ENCODE data around the gene SRXN1.

SRXN1 gene

DNA sequence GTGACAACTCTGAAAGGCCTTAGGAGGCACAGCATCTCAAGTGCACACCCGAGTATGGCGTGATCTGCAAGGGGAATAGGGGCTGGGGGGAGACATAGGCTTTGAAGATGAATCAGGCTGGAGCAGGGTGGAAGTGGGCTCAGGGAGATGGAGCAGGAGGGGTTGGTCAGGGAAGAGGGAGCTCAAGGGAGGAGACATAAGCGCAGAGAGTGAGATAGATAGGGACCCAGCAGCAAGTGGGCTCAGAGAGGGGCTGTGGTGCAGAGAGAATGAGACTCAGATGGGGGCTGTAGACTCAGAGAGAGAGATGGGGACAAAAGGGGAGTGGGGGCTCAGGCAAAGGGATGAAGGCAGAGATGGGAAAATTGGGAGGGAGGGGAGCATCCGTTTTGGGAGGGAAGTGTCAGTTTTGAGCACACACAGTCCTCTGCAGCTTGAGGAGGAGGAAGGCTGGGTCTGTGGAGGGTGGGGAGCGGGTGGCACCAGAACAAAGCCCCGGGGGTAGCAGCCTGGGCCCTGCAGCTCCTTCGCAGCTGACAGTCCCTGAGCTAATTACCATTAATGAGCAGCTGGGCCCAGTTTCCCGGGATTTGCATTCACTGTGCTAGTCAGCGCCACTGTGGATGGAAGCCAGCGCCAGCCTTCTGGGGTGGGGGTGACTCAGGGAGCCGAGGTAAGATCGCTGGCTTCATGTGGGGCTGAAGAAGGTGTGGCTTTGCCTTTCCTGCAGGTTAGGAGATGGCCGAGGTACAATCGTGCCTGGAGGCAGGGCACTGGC, 18.7 kb downstream of the SRXN1 start:
- no peak for DNase-seq

DNA sequence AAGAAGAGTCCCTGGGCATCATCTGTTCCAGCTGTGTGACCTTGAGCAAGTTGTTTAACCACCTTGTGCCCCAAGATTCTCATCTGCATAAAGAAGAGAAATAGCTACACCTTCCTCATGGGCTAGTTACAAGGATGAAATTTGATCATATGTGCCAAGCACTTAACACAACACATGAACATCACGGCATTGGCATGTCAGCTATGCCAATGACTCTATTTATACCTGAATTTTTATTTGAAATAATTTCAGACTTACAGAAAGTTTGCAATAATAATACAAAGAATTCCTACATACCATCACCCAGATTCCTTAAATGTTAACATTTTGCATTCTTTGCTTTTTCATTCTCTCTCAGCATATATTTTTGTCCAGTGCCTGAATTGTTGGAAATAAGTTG, 21.9 kb downstream of the SRXN1 start:
- no peak for DNase-seq

DNA sequence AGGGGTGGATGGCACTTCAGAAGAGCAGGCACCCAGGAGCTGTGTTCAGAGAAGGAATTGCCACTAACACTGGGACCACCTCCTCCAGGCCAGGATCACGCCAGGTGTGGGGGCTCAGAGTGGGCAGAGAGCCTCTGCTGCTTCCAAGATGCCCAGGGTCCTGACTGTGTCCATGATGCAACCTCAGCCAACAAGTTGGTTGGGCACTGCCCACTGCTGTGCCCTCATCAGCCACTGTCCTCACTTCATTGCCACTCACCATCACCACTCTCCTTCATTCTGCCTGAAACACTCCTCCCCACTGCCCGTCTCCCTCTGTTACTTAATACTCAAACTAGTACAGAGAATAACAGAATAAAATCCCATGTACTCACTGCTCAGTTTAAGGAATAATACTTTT, 26.4 kb downstream of the SRXN1 start:
- DNase-seq, result no peak

DNA sequence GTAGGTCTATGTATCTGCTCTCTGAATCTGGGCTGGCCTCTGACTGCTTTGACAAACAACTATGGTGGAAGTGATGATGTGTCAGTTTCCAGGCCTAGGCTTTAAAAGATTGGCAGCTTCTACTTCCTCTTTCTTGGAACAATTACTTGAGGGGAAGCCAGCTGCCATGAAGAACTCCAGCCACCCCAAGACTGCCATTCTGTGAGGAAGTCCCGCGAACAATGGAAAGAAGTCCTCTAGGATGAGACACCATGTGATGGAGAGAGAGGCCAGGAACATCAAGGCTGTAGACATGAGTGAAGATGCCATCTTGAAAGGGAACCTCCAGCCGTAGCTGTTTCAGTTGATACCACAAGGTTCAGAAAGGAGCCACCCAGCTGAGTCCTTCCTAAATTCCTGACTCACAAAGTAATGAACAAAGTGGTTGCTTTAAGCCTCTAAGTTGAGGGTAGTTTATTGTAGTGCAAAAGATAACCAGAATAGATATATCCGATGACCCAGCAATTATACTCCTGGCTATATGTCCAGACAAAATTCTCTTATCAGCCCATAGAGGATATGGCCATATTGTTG, 27.6 kb downstream of the SRXN1 start:
- DNase-seq, result no peak

DNA sequence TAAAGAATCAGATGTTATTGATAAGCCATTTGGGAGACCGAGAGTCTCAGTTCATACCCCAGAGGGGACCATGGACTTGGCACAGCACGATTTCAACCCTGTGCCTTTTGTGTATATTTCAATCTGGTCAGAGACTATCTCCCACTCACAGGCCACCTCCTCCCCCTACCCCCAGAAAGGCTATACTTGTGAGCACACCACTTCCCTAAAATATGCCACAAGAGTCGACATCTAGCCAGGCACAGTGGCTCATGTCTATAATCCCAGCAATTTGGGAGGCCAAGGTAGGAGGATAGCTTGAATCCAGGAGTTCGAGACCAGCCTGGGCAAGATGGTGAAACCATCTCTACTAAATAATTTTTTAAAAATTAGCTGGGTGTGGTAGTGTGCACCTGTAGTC, 29.3 kb downstream of the SRXN1 start:
- DNase-seq, result no peak

DNA sequence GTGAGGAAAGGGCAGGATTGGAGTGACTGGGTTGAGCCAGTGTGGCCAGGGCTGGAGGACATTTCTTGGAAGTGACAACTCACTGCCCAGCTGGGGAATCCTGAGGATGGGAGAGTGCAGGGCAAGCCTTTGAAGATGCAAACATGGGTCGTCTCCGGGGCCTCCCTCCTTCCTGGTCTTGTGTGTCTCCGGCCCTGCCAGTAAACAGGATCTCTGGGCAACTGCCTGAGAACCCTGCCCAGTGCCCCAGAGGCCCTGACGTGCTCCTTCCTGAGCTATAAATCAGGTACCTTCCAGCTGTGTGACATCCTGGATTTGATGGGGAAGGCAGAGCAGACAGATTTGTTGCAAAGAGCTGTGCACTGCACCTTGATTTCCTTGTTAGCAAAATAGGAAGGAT, 30.0 kb downstream of the SRXN1 start:
- DNase-seq, result no peak

DNA sequence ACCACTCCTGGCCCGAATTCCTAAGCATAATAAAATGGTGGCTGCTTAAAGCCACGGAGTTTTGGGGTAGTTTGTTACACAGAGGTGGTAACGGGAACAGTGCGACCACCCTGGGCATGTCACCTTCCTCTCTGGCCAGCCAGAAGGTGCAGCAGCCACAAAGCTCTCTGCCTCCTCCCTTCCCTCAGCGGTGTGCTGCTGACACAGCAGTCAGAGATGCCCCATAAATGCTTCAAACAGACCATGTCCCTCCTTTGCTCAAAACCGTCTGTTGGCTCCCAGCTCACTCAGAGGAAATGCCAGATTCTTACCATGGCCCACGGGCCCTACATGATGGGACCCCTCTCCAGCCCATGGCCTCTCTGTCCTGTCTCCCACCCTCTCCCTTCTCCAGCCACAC, 30.8 kb downstream of the SRXN1 start:
- no peak for DNase-seq

DNA sequence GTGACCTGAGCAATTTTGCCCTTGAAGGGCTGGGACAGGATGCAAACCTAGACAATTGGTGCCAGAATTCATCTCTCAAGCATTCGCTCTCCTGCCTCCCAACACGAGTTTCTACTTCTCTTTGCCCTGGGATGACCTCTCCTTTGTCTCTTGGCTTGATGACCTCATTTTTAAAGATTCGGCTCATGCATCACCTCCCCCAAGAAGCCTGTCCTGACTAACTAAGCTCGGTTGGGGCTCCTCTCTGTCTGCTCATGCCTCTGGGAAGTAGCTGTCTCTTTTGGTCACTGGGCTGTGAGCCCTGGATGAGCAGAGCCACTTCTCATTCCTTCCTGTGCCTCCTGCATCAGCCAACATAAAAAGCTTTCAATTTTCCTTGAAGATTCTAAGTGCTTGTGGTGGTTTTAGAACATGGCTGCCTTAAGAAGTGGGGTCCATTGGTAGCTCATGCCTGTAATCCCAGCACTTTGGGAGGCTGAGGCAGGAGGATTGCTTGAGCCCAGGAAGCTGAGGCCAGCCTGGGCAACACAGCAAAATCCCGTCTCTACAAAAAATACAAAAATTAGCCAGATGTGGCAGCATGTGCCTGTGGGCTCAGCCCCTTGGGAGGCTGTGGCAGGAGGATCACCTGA, 31.8 kb downstream of the SRXN1 start:
- DNase-seq, result no peak

DNA sequence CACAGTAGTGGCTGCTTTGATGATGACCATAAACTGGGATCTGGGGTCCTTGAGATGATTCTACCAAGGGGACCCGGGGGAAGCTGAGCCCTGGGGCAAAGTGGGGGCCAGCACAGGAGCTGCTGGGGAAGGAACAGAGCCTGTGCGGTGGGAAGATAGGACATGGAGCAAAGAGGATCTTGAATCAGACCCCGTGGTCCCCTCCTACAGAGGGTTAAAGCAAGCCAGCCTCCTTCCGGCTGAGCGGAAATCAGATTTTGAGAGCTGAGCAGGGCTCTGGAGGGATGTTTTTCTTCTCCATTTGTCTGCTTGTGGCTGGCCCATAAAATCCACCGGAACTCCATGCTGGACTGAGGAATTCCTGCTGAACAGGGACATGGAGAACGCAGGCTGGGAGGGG, 32.8 kb downstream of the SRXN1 start:
- no peak for DNase-seq

DNA sequence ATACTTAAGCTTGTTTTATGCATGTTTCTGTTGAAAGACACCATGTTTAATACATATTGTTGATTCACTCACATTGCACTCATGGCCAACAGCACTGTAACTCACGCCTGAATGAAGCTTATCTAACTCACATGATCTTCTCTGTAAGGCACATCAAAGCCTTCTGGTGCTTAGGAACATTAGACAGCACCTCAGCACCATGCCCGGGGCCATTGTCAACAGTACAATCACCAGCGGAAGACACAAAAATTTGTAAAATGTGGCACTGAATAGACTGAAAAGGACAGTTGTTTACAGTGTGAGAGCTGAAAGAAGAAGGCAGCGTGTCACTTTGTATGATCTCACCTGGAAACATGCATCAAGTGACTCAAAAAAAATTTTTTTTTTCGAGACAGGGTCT, 34.0 kb downstream of the SRXN1 start:
- no peak for DNase-seq

DNA sequence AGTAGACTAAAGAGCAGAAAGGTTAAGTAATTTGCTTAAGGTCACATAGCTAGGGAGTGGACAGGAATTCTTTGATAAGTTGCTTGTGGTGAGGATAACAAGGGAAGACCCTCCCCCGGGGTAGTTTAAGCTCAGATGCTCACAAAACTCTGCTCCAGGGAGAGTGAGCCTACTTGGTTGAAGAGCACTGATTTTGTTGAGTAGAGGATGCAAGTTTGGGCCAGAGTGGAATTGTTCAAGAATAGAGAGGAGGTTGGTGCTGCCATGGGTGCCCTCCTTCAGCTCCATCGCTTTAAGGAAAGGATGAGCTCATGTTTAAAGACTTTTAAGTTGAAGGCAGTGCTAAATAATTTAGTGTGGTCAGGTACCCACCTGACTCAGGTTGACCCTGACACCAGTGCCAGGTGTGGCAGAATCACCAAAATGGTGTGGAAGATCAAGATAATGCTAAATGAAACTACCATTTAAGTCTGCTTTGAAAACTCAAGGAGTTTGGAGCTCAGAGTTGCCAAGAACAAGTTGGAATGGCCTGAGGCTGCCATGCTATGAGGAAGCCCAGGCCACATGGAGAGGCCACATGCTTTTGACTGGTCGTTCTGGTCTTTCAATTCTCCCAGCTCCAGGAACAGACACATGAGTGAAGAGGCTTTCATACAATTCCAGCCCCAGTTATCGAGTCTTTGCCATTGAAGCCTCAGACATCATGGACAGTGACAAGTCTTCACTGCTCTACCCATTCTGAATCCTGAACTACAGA, 34.9 kb downstream of the SRXN1 start:
- DNase-seq, result no peak

DNA sequence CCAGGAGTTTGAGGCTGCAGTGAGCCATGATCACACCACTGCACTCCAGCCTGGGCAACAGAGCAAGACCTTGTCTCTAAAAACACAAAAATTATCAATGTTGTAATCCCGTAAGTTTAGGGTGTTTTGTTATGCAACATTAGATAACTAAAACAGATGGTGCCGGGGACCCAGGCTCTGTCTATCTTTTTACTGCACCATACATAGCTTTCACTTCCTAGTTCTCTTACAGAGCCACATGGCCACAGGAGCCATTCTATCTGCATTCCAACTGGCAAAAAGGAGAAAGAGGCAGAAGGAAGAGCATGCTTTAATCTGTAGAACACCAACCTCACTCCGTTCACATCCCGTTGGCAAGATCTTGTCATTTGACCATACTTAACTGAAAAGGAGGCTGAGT, 37.5 kb downstream of the SRXN1 start:
- no peak for DNase-seq

DNA sequence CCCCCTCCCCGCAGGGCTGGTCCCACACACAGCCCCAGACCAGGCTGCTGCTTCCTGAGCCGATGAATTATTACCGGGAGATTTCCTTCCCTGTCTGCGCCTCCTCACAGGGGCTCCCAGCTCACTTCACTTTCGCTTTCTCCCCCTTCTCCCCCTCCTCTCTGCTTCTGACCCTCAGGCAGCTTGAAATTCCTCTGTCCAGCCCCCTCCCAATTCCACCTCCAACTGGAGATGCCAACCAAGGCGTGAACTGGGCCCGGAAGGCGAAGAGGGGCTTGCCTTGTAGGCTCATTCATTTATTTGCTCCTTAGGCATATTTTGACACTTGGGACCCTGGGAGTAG, 41.2 kb downstream of the SRXN1 start:
- DNase-seq, result no peak

DNA sequence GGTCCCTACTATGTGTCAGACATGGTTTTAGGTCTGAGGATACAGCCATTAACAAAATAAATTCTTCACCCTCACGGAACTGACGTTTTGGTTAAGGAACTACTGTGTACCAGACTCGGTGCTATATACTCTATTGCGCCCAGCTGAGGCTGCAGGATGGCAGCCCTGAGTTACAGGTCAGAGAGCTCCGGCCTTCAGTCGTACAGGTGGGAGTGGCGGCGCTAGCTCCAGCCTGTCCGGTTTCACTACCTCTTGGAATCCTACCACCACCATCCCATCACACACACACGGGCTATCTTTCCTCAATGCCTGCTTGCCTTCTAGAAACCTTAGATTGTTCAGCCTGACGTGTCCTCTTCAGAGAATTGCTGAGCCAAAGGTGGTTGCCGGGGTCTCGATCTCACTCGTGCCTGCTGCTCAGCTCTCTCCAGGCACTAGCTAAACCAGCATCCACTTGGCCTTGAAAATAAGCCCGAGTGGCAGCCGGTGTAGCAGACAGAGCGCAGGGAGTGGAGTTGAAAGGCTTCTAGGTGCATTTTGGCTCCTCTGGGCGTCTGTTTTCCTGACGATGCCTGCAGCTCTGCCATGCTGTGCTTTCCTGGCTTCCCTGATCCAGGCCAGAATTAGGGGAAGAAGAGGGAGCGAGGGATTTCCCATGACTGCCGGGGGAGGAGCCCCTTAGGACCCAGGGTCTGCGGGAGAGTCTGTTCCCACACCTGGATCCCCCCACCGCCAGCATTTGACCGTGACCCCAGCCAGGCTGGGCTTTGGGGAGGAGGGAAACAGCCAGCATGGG, 41.8 kb downstream of the SRXN1 start:
- DNase-seq, result no peak

DNA sequence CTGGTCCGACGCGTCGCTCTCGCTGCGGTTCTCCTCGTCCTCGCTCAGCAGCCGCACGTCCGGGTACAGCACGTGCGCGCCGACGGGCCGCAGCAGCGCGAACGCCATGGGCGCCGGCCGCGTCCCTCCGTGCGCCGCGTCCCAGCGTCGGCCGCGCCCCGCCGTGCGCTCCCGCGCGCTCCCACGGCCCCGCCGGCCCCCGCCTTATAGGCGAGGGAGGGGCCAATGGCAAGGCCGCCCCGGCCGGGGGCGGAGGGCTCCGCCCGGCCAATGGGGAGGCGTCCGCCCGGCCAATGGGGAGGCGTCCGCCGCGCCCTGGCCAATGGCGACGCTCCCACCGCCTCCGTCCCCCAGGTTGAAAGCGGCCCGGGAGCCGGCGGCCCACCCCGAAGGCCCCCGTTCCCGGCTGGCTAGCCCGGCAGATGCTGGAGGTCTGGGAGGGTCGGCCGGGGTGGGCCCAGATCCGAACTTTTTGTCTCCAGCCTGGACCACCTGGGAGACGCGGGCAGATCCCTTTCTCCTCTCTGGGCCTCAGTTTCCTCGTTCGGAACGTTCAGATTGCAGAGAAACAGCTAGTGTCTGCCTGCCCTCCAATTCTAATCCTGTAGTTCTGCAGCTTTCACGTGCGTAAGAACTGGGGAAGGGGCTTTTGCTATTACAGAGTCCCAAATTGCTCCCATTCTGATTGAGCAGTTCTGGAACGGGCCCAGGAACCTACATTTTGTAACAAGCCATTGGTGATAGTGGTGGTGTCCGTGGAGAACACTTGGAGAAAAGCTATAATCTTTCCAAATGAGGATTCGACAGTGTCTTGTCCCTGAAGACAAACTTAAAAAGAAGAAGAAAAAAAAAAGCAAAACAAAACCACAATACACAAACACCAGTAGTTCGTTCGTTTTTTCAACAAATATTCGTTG, 42.6 kb downstream of the SRXN1 start, which contains the start of gene TCF15:
TSS of gene TCF15 (minus strand) at position 180 of the 917 bp plus-strand sequence. CDS start at position 108, 72 bp downstream.
- DNase-seq, result no peak

DNA sequence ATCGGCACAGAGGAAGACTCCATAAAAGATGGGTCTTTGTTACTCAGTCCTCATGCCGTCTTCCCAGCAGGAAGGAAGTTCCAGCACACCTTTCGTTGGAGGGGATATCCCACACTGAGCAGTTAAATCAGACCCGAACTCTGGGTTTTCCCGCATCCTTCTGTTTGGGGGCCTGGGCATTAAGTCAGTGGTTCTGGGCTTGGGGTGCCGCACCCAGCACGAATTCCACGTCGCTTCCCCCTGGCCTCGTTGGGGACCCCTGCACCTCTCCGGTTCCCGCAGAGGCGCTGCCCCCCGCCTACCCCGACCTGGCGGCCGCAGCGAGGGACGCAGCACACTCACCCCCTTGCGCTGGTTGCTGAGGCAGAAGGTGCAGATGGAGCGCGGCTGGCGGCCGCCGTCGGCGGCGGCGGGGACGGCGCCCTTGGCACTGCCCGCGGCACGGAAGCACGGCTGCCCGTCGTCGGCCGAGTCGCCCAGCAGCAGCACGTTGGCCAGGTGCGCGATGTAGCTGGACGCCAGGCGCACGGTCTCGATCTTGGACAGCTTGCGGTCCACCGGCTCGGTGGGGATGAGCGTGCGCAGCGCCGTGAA, 43.5 kb downstream of the SRXN1 start:
- DNase-seq, result no peak

DNA sequence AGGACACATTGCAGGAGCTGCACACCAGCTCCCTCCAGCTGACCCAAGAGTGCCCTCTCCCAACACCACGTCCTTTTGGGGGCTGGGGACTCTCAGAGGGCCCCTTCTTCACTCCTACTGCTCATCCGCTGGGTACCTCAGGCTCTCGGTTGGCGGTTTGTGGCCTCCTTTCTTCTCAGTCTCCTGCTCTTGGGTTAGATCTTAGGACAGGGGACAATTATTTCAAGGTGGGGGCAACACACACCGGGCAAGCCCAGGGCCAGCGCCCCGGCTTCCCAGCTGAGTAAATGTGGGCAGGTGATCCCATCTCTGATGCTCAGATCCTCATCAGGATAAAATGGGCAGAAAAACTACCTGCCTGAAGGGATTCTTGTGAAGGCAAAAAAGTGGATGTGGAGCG, 44.0 kb downstream of the SRXN1 start:
- no peak for DNase-seq

DNA sequence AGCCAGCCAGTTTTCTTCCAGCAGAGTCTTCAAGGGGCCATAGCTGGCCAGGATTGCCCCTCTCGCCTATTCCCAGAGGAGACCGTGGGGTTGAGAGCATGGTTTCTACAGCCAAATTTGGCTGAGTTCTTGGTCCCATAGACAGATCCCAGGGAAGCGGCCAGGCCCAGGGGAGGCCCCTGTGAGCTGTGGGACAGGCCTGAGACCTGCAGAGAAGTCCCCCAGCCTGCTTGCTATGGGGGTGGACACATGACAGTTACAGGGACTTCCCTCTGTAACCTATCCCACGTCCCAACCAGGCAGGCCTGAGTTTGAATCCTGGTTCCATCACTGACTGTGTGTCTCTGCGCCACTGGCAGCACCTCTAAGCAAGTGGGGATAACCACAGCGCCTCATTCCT, 45.5 kb downstream of the SRXN1 start:
- DNase-seq, result no peak

DNA sequence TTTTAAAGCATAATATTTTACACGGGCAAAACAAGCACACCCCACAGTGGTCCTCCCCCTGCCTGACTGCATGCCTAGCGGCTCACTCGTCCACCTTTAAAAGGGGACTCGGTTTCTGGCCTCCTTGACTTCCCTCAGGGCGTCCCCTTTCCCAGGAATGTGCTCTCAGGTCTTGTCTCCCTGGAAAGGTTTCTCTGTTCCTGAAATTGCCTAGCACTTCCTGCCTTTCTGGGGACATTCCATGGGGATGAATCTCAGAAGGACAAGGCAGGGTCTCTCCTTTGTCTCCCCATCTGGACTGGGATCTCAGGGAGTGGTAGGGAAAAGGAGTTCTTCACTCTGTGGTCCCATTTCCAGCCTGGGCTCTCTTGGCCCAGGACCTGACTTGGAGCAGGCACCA, 47.8 kb downstream of the SRXN1 start:
- DNase-seq, result no peak

DNA sequence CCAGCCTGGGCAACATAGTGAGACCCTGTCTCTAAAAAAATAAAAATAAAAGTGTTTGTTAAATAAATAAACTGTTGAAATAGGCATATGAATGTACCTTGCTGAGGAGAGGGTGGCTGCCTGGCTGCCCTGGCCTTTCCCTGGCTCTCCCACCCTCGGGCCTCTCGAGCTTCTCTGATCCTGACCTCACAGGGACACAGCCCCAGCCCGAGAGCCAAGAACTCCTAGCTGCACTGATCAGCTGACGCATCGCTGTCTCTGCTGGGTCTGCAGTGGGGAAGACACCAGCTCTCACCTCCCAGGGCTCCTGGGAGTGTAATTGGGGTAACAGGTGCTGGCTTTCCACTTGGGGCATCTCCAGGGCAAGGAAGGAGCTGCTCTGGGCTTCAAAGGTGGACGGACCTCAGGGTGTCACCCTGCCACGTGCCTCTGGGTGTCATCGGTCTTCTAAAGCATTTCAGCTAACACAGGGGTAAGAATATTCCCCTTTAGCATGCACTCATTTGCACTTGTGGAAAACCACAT, 49.8 kb downstream of the SRXN1 start:
- DNase-seq, result no peak
